ENCODE data around the gene TRPM2. TPM values are rescaled to one million over a fixed set of nuclear protein-coding genes. Genes with fewer than 3 reads are reported as not detected.

TRPM2 gene
- total and polyA plus RNA-seq, 4 experiments from 2014 or later: 0.37 to 1.7 (median 1.3) TPM; not detected in 1

DNA sequence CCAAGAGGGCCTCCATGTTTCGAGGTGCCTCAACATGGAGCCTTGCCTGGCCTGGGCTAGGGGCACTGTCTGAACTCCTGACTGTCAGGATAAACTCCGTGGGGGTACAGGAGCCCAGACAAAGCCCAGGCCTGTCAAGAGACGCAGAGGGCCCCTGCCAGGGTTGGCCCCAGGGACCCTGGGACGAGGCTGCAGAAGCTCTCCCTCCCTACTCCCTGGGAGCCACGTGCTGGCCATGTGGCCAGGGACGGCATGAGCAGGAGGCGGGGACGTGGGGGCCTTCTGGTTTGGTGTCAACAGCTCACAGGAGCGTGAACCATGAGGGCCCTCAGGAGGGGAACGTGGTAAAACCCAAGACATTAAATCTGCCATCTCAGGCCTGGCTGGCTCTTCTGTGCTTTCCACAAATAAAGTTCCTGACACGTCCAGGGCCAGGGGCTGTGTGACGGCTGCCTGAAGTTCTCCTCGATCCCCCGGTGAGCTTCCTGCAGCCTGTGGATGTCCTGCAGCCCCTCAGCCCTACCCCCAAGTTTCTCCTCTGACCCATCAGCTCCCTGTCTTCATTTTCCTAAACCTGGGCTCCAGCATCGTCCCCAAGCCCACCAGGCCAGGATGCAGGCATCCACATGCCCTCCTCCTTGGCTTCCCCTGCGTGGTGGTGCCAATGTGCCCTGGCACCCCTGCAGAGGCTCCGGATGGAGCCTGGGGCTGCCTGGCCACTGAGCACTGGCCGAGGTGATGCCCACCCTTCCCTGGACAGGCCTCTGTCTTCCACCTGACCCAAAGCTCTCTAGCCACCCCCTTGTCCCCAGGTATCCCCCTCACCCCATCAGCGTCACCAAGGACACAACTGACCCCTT, 89.1 kb downstream of the TRPM2 start:
- Mint-ChIP-seq H3K27me3 (peaks cover 0 to 8% of the 10 kb centered on the region in 2 donors), H3K4me1 (no peaks in the 10 kb centered on the region), H3K27ac (peak overlapping the region in 1 of 7 donors; percentile 42), H3K36me3 (no peaks in the 10 kb centered on the region), H3K4me3 (no peak overlapping the region), H3K9me3 (no peaks in the 10 kb centered on the region)
- ChIA-PET CTCF (ENCODE audit: partially characterized antibody) (no interaction called here), POLR2A (ENCODE audit: partially characterized antibody) (no interaction called here)
- Histone ChIP-seq H3K36me3 (ENCODE audit: insufficient read depth, low read length) (no peaks in the 10 kb centered on the region), H3K9me3 (ENCODE audit: control insufficient read depth in 1 of 2, low read length in 2 of 2) (no peaks in the 10 kb centered on the region), H3K27ac (ENCODE audit: low read depth, low read length) (no peak overlapping the region), H3K4me1 (ENCODE audit: insufficient read depth, low read length) (no peaks in the 10 kb centered on the region), H3K27me3 (ENCODE audit: insufficient read depth, low read length) (no peaks in the 10 kb centered on the region), H3K4me3 (ENCODE audit: low read length in 2 of 2) (no peak overlapping the region)
- no peak for DNase-seq
- intact Hi-C loops (cut with micrococcal nuclease): no loop called here

DNA sequence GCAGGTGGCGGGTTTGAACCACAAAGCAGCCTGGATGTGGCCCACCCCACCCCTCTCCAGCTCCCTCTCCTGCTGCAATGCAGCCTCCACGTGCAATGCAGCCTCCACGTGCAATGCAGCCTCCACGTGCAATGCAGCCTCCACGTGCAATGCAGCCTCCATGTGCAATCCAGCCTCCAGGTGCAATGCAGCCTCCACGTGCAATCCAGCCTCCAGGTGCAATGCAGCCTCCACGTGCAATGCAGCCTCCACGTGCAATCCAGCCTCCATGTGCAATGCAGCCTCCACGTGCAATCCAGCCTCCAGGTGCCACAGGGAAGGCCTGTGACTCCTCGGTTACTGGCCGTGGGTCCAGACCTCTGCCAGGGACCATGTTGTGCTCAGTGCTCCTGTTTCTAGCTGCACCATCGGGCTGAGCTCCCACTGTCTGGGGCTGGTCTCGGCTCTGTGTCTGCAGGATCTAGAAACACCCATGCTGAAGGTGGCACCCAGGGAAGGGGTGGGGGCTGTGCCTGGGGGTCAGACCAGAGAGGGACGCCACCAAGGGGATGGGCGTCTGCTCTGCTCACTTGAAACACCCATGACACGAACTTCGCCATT, 90.0 kb downstream of the TRPM2 start:
- H3K9me3 Mint-ChIP-seq: no peaks in the 10 kb centered on the region
- POLR2A ChIA-PET (ENCODE audit: partially characterized antibody): no interaction called here
- intact Hi-C loops (cut with micrococcal nuclease): no loop called here
- Histone ChIP-seq H3K4me3 (ENCODE audit: low read length in 2 of 2) (no peak overlapping the region), H3K36me3 (ENCODE audit: insufficient read depth, low read length) (no peaks in the 10 kb centered on the region), H3K9me3 (ENCODE audit: control insufficient read depth in 1 of 2, low read length in 2 of 2) (no peaks in the 10 kb centered on the region), H3K27me3 (ENCODE audit: insufficient read depth, low read length) (no peaks in the 10 kb centered on the region), H3K4me1 (ENCODE audit: insufficient read depth, low read length) (no peaks in the 10 kb centered on the region), H3K27ac (ENCODE audit: low read depth, low read length) (no peak overlapping the region)
- no peaks in the 10 kb centered on the region for H3K36me3 Mint-ChIP-seq
- CTCF ChIA-PET (ENCODE audit: partially characterized antibody): no interaction called here
- no peak for DNase-seq
- H3K27ac Mint-ChIP-seq: no peak overlapping the region
- no peak overlapping the region for H3K4me3 Mint-ChIP-seq
- peaks cover 0 to 8% of the 10 kb centered on the region in 2 donors for H3K27me3 Mint-ChIP-seq
- H3K4me1 Mint-ChIP-seq: no peaks in the 10 kb centered on the region

DNA sequence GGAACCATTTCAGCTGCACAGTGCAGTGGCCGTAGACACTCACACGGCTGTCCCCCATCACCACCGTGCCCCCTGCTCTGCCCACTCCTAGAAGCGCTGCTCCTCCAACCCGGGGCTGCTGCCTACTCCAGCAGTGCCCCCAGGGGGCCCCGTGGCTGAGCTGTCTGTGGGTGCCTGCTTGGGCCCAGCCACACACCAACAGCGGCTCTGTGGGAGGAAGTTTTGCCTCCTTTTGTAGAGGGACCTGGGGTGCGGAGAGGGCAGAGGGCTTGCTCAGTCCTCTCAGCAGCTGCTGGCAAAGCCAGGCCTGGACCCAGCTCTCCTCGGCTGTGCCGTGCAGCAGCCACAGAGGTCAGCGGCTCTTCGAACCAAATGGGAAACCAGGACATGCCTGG, 90.5 kb downstream of the TRPM2 start:
- no peaks in the 10 kb centered on the region for H3K4me1 Mint-ChIP-seq
- CTCF ChIA-PET (ENCODE audit: partially characterized antibody): no interaction called here
- intact Hi-C loops (cut with micrococcal nuclease): no loop called here
- Histone ChIP-seq H3K4me1 (ENCODE audit: insufficient read depth, low read length) (no peaks in the 10 kb centered on the region), H3K27ac (ENCODE audit: low read depth, low read length) (no peak overlapping the region), H3K36me3 (ENCODE audit: insufficient read depth, low read length) (no peaks in the 10 kb centered on the region), H3K9me3 (ENCODE audit: control insufficient read depth in 1 of 2, low read length in 2 of 2) (no peaks in the 10 kb centered on the region), H3K27me3 (ENCODE audit: insufficient read depth, low read length) (no peaks in the 10 kb centered on the region), H3K4me3 (ENCODE audit: low read length in 2 of 2) (no peak overlapping the region)
- POLR2A ChIA-PET (ENCODE audit: partially characterized antibody): no interaction called here
- no peaks in the 10 kb centered on the region for H3K9me3 Mint-ChIP-seq
- no peak overlapping the region for H3K4me3 Mint-ChIP-seq
- no peak overlapping the region for H3K27ac Mint-ChIP-seq
- no peaks in the 10 kb centered on the region for H3K36me3 Mint-ChIP-seq
- no peak for DNase-seq
- H3K27me3 Mint-ChIP-seq: peaks cover 0 to 8% of the 10 kb centered on the region in 2 donors

DNA sequence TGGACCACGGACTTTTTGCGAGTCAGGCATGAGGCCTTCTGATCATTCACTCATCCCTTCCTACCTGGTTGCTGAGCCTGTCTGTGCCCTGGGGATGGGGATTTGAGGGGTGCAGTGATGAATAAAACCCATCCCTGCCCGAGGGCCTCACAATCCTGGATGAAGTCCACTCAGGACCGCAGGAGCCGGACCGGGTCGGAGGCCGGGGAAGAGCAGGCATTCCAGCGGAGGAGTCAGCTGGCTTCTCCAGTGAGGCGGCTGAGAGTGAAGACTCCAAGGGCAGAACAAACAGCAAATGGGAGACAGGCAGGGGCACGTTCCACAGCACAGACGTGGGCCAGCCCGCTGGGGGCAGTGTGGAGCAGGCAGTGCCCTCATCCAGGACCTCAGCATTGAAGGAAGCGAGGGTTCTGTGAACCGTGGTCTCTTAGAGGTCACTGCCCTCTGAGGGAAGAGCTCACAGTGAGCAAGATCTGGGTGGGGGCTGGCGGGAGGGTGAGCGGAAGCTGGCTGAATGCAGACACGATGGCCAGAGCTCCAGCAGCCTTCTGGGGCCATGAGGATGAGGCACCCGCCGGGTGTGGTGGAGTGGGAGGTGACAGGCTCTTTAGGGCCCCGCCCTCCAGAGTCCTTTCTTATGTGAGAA, 91.0 kb downstream of the TRPM2 start:
- Histone ChIP-seq H3K27me3 (ENCODE audit: insufficient read depth, low read length) (no peaks in the 10 kb centered on the region), H3K27ac (ENCODE audit: low read depth, low read length) (no peak overlapping the region), H3K9me3 (ENCODE audit: control insufficient read depth in 1 of 2, low read length in 2 of 2) (no peaks in the 10 kb centered on the region), H3K4me3 (ENCODE audit: low read length in 2 of 2) (no peak overlapping the region), H3K4me1 (ENCODE audit: insufficient read depth, low read length) (no peaks in the 10 kb centered on the region), H3K36me3 (ENCODE audit: insufficient read depth, low read length) (no peaks in the 10 kb centered on the region)
- DNase-seq: no peak
- Mint-ChIP-seq H3K27ac (no peak overlapping the region), H3K27me3 (peaks cover 1 to 10% of the 10 kb centered on the region in 2 donors), H3K36me3 (no peaks in the 10 kb centered on the region), H3K9me3 (no peaks in the 10 kb centered on the region), H3K4me3 (no peak overlapping the region), H3K4me1 (no peaks in the 10 kb centered on the region)
- ChIA-PET POLR2A (ENCODE audit: partially characterized antibody) (no interaction called here), CTCF (ENCODE audit: partially characterized antibody) (no interaction called here)
- intact Hi-C loops (cut with micrococcal nuclease): no loop called here

DNA sequence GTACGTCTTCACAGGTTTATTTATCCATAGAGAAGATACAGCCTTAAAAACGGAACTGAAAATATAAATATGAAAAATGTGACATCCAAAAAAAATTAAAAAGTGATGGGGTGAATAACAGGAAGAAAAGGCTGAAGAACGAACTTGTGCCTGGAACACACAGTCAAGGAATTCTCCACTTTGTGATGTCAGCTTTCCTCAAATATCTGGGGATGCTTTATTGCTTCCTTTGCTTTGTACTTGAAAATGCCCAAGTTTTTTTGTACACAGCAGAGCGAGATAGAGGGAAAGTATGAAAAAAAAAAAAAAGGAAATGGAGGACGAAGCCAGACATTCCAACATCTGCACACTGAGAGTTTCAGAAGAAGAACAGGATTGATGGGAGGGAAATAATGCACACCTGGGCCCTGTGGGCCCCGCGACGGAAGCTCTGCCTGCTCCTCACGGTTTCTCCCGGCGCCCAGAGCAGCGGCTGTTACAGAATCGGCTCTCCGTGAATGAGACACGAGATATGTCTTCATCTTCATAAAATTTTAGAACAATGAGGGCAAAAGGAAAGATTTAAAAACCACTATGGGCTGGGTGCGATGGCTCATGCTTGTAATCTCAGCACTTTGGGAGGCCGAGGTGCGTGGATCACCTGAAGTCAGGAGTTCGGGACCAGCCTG, 91.9 kb downstream of the TRPM2 start:
- no peaks in the 10 kb centered on the region for H3K27me3 ChIP-seq (ENCODE audit: insufficient read depth, low read length)
- H3K9me3 Mint-ChIP-seq: no peaks in the 10 kb centered on the region
- no peak overlapping the region for H3K4me3 ChIP-seq (ENCODE audit: low read length in 2 of 2)
- DNase-seq: no peak
- no peaks in the 10 kb centered on the region for H3K36me3 ChIP-seq (ENCODE audit: insufficient read depth, low read length)
- H3K36me3 Mint-ChIP-seq: no peaks in the 10 kb centered on the region
- H3K4me3 Mint-ChIP-seq: no peak overlapping the region
- H3K4me1 Mint-ChIP-seq: no peaks in the 10 kb centered on the region
- H3K27ac ChIP-seq (ENCODE audit: low read depth, low read length): no peak overlapping the region
- ChIA-PET CTCF (ENCODE audit: partially characterized antibody) (no interaction called here), POLR2A (ENCODE audit: partially characterized antibody) (no interaction called here)
- intact Hi-C loops (cut with micrococcal nuclease): no loop called here
- H3K4me1 ChIP-seq (ENCODE audit: insufficient read depth, low read length): no peaks in the 10 kb centered on the region
- H3K27me3 Mint-ChIP-seq: peaks cover 1 to 10% of the 10 kb centered on the region in 2 donors
- H3K27ac Mint-ChIP-seq: no peak overlapping the region
- no peaks in the 10 kb centered on the region for H3K9me3 ChIP-seq (ENCODE audit: control insufficient read depth in 1 of 2, low read length in 2 of 2)

DNA sequence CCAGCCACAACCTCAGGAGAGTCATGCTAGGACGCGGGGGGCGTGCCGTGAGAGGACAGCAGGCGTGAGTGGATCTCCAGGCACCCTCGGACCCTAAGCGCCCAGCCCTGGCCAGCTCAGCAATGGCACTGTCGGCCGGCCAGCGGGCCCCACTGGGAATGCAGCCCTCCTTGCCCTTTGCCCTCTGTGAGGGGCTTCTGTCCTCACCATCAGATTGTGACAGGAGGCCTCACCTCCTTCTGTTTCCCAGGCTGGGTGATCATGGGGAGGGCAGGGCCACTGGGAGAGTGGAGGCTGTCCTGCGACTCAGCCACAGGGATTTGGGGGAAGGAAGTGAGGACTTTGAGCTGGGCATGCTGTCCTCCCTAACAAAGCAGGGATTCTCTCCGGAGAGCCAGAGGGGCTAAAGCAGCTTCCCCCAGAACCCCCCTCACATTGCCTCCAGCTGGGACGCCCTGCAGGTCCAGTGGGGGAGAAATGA, 95.3 kb downstream of the TRPM2 start:
- Histone ChIP-seq H3K4me1 (ENCODE audit: insufficient read depth, low read length) (no peaks in the 10 kb centered on the region), H3K27ac (ENCODE audit: low read depth, low read length) (no peak overlapping the region), H3K27me3 (ENCODE audit: insufficient read depth, low read length) (no peaks in the 10 kb centered on the region), H3K36me3 (ENCODE audit: insufficient read depth, low read length) (no peaks in the 10 kb centered on the region), H3K9me3 (ENCODE audit: control insufficient read depth in 1 of 2, low read length in 2 of 2) (no peaks in the 10 kb centered on the region), H3K4me3 (ENCODE audit: low read length in 2 of 2) (no peak overlapping the region)
- POLR2A ChIA-PET (ENCODE audit: partially characterized antibody): no interaction called here
- no peaks in the 10 kb centered on the region for H3K4me1 Mint-ChIP-seq
- peaks cover 0 to 9% (median 0%) of the 10 kb centered on the region in 8 donors for H3K9me3 Mint-ChIP-seq
- no peak overlapping the region for H3K27ac Mint-ChIP-seq
- DNase-seq: no peak
- no peak overlapping the region for H3K4me3 Mint-ChIP-seq
- no peaks in the 10 kb centered on the region for H3K36me3 Mint-ChIP-seq
- intact Hi-C loops (cut with micrococcal nuclease): no loop called here
- CTCF ChIA-PET (ENCODE audit: partially characterized antibody): no interaction called here
- peaks cover 3 to 12% of the 10 kb centered on the region in 2 donors for H3K27me3 Mint-ChIP-seq
